ENCODE results near the gene PSIP1.
"Not testable (repeated sequence)": the region's sequence is repeated elsewhere in the genome, so short reads cannot be mapped to it uniquely, and the experiment has no call there.

PSIP1 gene

DNA sequence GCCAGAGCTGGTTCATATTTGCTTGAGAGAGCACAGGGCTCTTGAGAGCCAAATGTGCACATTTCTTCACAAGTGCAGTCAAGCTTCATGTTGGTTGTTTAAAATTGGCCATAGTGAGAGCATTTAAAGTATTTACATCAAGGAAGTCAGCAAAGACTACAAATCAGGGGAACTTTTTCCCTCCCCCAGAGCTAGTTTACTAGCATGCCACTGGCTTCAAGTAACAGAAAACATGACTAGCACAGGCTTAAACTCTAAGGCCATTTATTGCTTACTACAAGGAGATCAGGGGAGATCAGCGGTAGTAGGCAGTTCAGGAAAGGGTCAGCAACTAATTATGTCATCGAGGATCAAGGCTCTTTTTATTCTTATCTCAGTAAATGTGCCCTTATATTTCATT lies 31.1 kb upstream of the PSIP1 start:
- TF ChIP-seq, protein P1, sequence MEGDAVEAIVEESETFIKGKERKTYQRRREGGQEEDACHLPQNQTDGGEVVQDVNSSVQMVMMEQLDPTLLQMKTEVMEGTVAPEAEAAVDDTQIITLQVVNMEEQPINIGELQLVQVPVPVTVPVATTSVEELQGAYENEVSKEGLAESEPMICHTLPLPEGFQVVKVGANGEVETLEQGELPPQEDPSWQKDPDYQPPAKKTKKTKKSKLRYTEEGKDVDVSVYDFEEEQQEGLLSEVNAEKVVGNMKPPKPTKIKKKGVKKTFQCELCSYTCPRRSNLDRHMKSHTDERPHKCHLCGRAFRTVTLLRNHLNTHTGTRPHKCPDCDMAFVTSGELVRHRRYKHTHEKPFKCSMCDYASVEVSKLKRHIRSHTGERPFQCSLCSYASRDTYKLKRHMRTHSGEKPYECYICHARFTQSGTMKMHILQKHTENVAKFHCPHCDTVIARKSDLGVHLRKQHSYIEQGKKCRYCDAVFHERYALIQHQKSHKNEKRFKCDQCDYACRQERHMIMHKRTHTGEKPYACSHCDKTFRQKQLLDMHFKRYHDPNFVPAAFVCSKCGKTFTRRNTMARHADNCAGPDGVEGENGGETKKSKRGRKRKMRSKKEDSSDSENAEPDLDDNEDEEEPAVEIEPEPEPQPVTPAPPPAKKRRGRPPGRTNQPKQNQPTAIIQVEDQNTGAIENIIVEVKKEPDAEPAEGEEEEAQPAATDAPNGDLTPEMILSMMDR (IDR thresholded peaks at IDR 0.05; ENCODE audit: insufficient read depth, low read depth, low read length, missing control alignments): no peak
- no peak for DNase-seq (ENCODE audit: low read depth)
- no peak overlapping the region for H3K4me3 ChIP-seq (ENCODE audit: low read length)

DNA sequence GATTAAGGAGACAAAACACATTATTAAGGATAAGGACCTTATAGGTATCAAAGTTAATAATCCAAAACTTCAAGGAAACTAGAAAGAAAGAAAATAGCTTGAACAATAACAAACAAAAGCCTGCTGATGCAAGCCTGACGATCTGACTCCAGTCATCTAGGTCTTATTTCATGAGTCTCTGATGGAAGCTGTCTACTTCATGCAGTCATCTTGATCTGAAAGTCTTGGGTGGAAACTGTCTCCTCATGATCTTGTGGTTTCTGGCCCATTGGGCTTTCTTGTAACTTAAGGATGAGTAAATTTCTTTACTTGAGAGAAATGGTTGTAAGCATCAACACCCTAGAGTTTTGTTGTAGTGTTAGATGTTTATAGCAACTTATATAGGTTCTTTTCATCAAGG lies 20.6 kb upstream of the PSIP1 start:
- TF ChIP-seq, protein P1 (IDR thresholded peaks at IDR 0.05; ENCODE audit: insufficient read depth, low read depth, low read length, missing control alignments): no peak
- DNase-seq (ENCODE audit: low read depth): no peak
- no peak overlapping the region for H3K4me3 ChIP-seq (ENCODE audit: low read length)

DNA sequence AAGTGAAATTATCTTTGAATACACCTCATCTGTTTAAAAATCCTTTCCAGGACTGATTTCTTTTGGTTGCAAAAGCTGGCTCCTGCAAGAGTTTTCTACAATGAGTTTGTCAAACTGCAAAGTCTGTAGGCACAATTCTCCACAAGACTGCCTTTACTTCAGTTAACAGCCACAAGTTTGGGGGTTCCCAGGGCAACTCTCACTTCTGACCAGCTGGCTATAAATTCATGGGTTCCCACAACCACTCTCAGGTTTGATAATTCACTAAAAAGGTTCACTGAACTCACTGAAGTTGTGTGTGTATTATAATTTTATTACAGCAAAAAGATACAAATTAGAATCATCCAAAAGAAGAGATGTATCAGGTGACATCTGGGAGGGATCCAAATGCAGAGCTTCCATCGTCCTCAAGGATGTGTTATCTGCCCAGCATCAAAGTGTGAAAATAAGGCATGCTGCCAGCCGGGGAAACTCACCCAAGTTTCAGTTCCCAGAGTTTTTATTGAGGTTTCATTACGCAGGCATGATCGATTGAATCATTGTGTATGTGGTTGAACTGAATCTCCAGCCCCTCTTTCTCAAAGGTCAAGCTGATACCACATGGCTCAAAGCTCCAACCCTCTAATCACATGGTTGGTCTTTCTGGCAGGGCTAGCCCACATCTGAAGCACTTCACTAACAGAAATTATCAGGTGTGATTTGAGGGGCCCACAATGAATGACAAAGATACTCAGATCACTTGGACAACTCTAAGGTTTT lies 19.0 kb upstream of the PSIP1 start:
- no peak overlapping the region for H3K4me3 ChIP-seq (ENCODE audit: low read length)
- TF ChIP-seq, protein P1 (IDR thresholded peaks at IDR 0.05; ENCODE audit: insufficient read depth, low read depth, low read length, missing control alignments): no peak
- DNase-seq (ENCODE audit: low read depth): no peak

DNA sequence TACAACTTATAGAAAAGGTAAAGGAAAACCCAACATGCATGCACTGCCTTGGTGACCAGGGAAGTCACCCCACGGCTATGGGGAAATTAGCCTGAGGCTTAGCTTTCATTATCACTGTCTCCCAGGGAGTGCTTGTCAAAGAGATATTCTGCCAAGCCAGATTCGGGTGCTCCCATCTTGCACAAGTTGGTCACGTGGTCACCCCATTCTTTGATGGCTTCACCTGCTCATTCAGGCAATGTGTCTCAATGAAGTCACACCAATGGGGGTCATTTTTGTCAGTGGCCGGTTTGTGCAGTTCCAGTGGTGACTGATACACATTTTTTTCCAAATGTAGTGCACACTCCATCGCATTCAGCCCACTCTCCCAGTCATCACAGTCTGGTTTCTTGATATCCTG lies 16.3 kb upstream of the PSIP1 start:
- H3K4me3 ChIP-seq (ENCODE audit: low read length); DNase-seq (ENCODE audit: low read depth): not testable (repeated sequence)

DNA sequence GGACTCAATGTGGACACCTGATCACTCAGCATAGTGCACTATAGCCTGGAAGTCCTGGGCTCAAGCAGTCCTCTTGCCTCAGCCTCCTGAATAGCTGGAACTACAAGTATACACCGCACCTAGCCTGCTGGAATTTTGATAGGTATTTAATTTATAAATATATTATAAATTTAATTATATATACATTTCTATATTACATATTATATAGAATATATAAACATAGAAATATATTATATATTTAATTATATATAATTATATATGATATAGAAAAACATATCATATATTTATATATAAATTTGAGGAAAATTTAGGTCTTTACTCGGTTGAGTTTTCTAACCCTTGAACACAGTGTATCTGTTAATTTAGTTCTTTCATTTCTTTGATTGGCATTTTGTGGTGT lies 15.2 kb upstream of the PSIP1 start:
- H3K4me3 ChIP-seq (ENCODE audit: low read length): no peak overlapping the region
- TF ChIP-seq, protein P1 (IDR thresholded peaks at IDR 0.05; ENCODE audit: insufficient read depth, low read depth, low read length, missing control alignments): no peak
- DNase-seq (ENCODE audit: low read depth): no peak

DNA sequence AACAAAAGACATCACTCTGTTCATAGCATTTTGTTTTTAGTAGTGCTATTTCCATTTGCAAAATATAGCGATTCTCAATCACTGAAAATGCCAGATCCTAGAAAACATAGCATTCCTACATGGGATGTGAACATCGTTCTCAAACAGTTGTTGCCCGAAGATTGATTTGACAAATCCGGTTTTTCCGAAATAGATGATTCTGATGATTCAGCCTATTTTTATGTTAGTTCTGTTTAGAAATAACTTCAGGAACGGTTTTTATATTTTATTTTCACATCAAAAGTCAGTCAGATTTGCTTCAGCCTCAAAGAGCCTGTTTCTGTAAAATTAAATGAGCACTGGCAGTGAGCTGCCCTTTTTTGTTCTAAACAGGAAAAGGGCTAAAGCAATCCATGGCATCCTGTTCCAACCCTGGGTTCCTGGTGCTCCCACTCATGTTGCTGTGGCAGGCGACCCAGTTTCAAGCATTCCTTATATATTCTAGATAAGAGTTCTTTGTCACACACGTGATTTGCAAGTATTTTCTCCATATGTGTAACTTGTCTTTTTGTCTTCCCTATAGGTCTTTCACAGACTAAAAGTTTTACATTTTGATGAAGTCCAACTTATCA lies 14.2 kb upstream of the PSIP1 start:
- TF ChIP-seq, protein P1 (IDR thresholded peaks at IDR 0.05; ENCODE audit: insufficient read depth, low read depth, low read length, missing control alignments): no peak
- no peak for DNase-seq (ENCODE audit: low read depth)
- H3K4me3 ChIP-seq (ENCODE audit: low read length): no peak overlapping the region

DNA sequence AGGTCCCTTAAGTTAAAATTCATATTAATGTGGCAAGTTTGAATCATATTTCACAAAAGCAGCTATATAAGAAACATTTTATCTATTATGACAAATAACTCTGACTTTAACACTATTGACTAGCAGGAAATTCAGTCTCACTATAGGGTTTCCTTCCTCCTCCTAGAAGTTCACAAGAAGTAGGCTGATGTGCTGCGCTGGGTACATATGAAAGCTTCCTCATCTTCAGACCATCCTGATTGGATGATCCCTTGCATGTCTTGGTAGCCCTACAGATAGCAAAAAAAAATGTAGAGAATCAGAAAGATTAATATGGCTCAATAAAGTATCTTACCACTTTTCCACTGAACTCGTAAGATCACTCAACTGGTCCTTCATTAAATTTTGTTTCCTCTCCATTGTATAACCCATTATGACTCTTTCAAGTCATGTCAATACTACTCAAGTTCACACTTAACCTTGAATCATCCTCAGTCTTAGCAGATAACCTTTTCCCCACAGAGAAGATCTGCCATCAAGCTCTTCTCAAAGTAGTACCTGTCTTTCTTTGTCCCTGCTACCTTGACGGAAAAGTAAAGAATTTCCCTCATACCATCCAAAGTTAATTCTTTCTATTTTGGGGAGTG lies 11.5 kb upstream of the PSIP1 start:
- DNase-seq (ENCODE audit: low read depth): no peak
- no peak overlapping the region for H3K4me3 ChIP-seq (ENCODE audit: low read length)
- TF ChIP-seq, protein P1 (IDR thresholded peaks at IDR 0.05; ENCODE audit: insufficient read depth, low read depth, low read length, missing control alignments): no peak

Data from epithelial cell of esophagus (primary cell).